BE2C (cell line): ENCODE measurements around the gene UBE2G2.
A peak's percentile ranks its signal among the peaks of the same experiment; 100 is the strongest.

Experiments
- DNase-seq: peaks from one replicate; pipeline ENCODE4 v3.0.0-alpha.2; 2020
- H3K27me3 ChIP-seq: fragments of 250-450 bp; sonication (Bioruptor Pico); 2 replicates; pipeline ENCODE4 v1.5.1; 2020; ENCODE audit warnings: mild to moderate bottlenecking
- H3K36me3 ChIP-seq: fragments of 250-450 bp; sonication (Bioruptor Pico); 2 replicates; pipeline ENCODE4 v1.5.1; 2020; ENCODE audit warnings: mild to moderate bottlenecking
- H3K4me1 ChIP-seq: fragments of 250-450 bp; sonication (Bioruptor Pico); 2 replicates; pipeline ENCODE4 v1.5.1; 2020
- H3K4me3 ChIP-seq: 2 replicates; pipeline ENCODE4 v1.5.1; 2011; ENCODE audit warnings: low read depth, low read length
- H3K9me3 ChIP-seq: fragments of 250-450 bp; sonication (Bioruptor Pico); 2 replicates; pipeline ENCODE4 v1.5.1; 2020
- TF ChIP-seq, protein P1 (sequence below): IDR thresholded peaks from 2 replicates; pipeline ENCODE4 v1.5.1; 2012; ENCODE audit warnings: mild to moderate bottlenecking, low read depth, low read length

Gene UBE2G2

DNA sequence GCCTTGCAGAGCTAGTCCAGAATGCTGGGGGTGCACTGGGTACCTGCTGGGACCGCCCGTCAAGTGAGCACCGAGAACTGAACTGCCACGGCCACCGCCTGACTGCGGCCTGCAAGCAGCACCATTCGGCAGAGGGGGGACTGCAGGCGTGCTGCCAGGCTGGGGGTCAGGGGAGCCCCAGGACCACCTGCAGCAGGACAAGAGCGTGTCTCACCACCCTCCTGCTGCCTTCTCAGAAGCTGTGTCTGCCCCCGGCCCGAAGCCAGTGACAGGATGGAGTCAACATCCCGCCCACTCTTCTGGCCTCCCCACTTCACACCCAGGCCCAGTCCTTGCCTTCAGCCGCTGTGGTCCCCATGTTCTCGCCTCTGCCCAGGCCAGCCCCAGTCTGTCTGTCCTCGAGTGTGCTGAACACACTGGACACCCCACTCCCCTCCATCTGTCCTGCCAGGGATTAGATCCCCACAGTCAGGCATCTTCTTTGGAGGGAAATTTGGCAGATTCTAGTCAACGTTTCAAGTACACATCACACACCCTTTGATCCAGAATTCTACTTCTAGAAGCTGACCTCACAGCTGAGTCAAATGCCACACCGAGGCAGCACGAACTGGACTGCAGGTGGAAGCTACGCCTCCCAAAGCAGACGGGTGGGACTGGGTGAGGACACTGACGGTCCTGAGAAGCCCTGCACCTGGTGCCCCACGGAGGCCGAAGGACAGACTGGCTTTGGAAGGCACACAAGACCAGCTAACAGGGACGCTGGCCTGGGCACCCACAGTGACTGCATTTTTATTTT lies 45.8 kb upstream of the UBE2G2 start:
- Histone ChIP-seq H3K36me3 (peaks cover 23% of the 10 kb centered on the region), H3K4me1 (0 out of 2 replicates have a peak, but pooled peaks cover 5% of the 10 kb centered on the region), H3K27me3 (no peaks in the 10 kb centered on the region), H3K9me3 (no peaks in the 10 kb centered on the region), H3K4me3 (no peak overlapping the region)
- TF ChIP-seq, protein P1, sequence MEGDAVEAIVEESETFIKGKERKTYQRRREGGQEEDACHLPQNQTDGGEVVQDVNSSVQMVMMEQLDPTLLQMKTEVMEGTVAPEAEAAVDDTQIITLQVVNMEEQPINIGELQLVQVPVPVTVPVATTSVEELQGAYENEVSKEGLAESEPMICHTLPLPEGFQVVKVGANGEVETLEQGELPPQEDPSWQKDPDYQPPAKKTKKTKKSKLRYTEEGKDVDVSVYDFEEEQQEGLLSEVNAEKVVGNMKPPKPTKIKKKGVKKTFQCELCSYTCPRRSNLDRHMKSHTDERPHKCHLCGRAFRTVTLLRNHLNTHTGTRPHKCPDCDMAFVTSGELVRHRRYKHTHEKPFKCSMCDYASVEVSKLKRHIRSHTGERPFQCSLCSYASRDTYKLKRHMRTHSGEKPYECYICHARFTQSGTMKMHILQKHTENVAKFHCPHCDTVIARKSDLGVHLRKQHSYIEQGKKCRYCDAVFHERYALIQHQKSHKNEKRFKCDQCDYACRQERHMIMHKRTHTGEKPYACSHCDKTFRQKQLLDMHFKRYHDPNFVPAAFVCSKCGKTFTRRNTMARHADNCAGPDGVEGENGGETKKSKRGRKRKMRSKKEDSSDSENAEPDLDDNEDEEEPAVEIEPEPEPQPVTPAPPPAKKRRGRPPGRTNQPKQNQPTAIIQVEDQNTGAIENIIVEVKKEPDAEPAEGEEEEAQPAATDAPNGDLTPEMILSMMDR = no peak
- DNase-seq = no peak

DNA sequence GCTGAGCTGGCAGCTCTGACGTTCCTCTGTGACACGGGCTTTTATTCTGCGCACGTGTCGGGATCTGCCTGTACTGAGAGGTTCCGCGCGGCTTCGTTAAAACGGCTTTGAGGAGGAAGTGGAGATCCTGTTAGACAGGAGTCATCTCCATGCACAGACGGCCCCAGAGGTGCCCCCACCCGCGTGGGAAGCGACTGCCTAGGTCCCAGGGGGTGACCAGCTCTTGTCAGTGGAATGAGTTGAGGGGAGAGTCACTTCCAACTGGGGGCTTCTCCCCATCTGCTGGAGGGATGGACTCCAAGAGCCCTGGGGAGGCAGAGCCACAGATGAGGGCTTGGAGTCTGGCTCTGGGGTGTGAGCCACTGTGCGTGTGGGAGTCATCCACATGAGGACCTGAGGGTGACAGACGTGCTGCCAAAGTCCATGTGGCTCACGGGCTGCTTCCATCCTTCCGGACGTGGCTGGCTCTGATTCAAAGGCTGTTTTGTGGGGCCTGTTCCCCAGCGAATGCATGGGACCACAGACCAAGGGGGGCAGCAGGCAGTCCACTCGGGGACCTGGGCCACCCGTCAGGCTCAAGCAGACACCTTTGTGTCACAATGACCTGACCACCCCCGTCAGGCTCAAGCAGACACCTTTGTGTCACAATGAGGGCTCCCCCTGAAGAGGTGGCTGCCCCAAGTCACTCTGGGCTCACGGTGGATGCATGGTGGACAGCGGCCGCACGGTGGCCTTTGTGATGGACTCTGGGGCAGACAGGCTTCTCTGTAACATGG lies 45.1 kb upstream of the UBE2G2 start:
- 0 out of 2 replicates have a peak, but pooled peaks cover 5% of the 10 kb centered on the region for H3K4me1 ChIP-seq
- DNase-seq = no peak
- peaks cover 19% of the 10 kb centered on the region for H3K36me3 ChIP-seq
- no peaks in the 10 kb centered on the region for H3K9me3 ChIP-seq
- H3K4me3 ChIP-seq = peak overlapping the region; percentile 44
- TF ChIP-seq, protein P1 = no peak
- H3K27me3 ChIP-seq = no peaks in the 10 kb centered on the region

DNA sequence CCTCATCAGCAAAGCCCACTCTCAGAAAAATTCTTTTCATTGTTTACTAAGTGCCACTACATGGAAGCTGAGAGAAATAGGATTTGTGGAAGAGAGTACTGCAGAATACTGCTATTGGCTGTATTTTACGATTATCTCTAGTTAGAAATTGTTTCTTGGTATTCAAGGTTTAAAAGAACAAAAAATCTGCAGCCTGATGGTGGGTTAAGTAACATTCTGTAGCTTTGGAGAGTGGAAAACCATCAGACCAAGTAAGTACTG lies 44.5 kb upstream of the UBE2G2 start:
- Histone ChIP-seq H3K4me3 (peak overlapping the region; percentile 44), H3K9me3 (no peaks in the 10 kb centered on the region), H3K27me3 (no peaks in the 10 kb centered on the region), H3K4me1 (0 out of 2 replicates have a peak, but pooled peaks cover 5% of the 10 kb centered on the region), H3K36me3 (peaks cover 16% of the 10 kb centered on the region)
- no peak for DNase-seq
- TF ChIP-seq, protein P1 = no peak

DNA sequence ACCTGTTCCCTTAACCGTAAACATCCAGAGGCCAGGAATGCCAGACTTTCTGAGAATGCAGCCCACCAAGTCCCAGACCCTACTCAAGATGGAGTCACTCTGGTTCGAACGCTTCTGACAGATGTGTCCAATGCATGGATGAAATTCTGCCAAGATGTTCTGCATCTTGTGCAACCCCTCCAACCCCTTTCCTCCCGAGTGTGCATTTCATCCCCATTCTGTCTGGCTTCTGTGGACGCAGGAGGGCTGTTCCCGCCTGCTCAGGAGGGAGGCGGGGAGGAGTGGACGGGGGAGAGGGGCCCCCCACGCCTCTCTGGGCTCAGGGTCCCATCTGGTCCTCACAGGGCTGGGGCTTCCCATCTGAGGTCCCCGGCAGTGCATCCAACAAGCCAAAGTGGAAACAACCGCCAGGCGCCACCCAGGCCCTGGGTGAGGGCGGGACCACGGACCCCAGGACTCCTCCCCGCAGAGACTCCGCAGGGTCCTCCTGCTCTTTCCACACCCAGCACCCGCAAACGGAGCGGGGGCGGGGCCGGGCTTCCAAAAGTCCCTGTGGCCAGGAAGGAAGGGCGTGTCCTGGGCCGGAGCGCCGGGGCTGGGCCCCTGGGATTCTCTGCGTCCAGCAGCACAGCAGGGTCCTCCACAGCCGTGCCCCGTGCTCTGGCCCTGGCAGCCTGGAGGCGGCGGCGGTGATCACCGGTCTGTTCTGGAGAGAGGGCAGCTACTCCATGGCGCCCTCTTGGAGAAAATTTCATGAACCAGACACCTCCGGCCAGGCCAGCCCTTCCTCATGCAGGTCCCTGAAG lies 44.0 kb upstream of the UBE2G2 start:
- TF ChIP-seq, protein P1 = peak; percentile 58
- Histone ChIP-seq H3K9me3 (no peaks in the 10 kb centered on the region), H3K27me3 (no peaks in the 10 kb centered on the region), H3K4me3 (peak overlapping the region; percentile 44), H3K4me1 (0 out of 2 replicates have a peak, but pooled peaks cover 5% of the 10 kb centered on the region), H3K36me3 (peaks cover 12% of the 10 kb centered on the region)
- peak; percentile 83 for DNase-seq

DNA sequence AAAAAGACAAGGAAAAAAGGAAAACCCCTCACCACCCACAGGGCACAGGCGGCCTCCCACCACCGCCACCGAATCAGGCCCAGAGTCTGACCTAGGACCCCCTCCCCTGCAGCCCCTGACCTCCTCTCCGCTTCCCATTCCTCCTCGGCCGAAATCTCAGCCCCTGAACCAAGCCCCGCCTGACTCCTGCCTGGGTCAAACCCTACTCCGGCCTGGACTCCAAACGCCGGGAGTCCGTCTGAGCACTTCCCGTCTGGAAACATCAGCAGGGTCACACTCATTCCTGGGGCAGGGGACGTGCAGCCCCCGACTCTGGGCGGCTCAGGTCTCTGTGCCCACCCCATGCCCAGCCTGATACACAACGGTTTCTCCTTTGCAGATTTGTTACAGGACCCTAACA lies 42.6 kb upstream of the UBE2G2 start:
- DNase-seq = no peak
- Histone ChIP-seq H3K4me1 (0 out of 2 replicates have a peak, but pooled peaks cover 5% of the 10 kb centered on the region), H3K36me3 (peaks cover under 1% of the 10 kb centered on the region; the same call in 1 of the 2 replicates), H3K9me3 (no peaks in the 10 kb centered on the region), H3K4me3 (no peak overlapping the region), H3K27me3 (no peaks in the 10 kb centered on the region)
- TF ChIP-seq, protein P1 = no peak
